Muscle layer of duodenum (tissue), 2 donors: ENCODE measurements around the gene NUP35.

Experiments used
- H3K27ac ChIP-seq: one replicate; pipeline ENCODE4 v1.7.0; 2013; ENCODE audit warnings: mild to moderate bottlenecking, low read length
- H3K27me3 ChIP-seq: one replicate; pipeline ENCODE4 v1.7.0; 2013; ENCODE audit warnings: low read depth, mild to moderate bottlenecking, control low read depth, low read length
- H3K36me3 ChIP-seq, 2 donors: one replicate each; pipeline ENCODE4 v1.7.0; 2013; ENCODE audit warnings: low read length in 2 of 2, control low read depth in 1 of 2, mild to moderate bottlenecking in 1 of 2; ENCODE audit not compliant: insufficient read depth in 2 of 2, control insufficient read depth in 1 of 2
- H3K4me1 ChIP-seq, 2 donors: one replicate each; pipeline ENCODE4 v1.7.0; 2013; ENCODE audit warnings: low read length in 2 of 2, mild to moderate bottlenecking in 2 of 2, control low read depth in 1 of 2, moderate library complexity in 1 of 2; ENCODE audit not compliant: insufficient read depth in 2 of 2, control insufficient read depth in 1 of 2
- H3K4me3 ChIP-seq, 2 donors: one replicate each; pipeline ENCODE4 v1.7.0; 2013; ENCODE audit warnings: low read length in 2 of 2, low read depth in 1 of 2, mild to moderate bottlenecking in 1 of 2
- H3K9me3 ChIP-seq, 2 donors: one replicate each; pipeline ENCODE4 v1.7.0; 2013; ENCODE audit warnings: low read length in 2 of 2, control low read depth in 1 of 2, mild to moderate bottlenecking in 1 of 2; ENCODE audit not compliant: control insufficient read depth in 1 of 2
- donor health status: healthy.

The NUP35 gene

DNA sequence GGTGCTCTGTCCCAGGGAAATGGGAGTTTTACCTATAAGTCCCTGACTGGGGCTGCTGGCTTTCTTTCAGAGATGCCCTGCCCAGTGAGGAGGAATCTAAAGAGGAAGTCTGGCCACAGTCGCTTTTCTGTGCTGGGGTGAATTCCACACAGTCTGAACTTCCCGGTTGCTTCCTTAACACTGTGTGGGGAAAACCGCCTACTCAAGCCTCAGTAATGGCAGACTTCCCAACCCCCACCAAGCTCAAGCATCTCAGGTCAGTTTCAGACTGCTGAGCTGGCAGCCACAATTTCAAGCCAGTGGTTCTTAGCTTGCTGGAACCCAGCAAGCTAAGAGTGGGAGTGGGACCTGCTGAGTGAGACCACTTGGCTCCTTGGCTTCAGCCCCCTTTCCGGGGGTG lies 54.9 kb downstream of the NUP35 start:
- Histone ChIP-seq H3K27me3 (no peaks in the 10 kb centered on the region), H3K4me1 (no peaks in the 10 kb centered on the region), H3K4me3 (no peak overlapping the region), H3K27ac (no peak overlapping the region), H3K9me3 (peaks cover 5 to 16% of the 10 kb centered on the region in 2 donors), H3K36me3 (peaks cover 7 to 40% of the 10 kb centered on the region in 2 donors)

- H3K36me3 ChIP-seq = peaks cover 7 to 48% of the 10 kb centered on the region in 2 donors
- no peaks in the 10 kb centered on the region for H3K4me1 ChIP-seq
- no peaks in the 10 kb centered on the region for H3K27me3 ChIP-seq
- peaks cover 5 to 11% of the 10 kb centered on the region in 2 donors for H3K9me3 ChIP-seq
- no peak overlapping the region for H3K27ac ChIP-seq
- H3K4me3 ChIP-seq = no peak overlapping the region
Observed at GRCh38 chr2:183185534-183185933, 61.3 kb downstream of the NUP35 start.

DNA sequence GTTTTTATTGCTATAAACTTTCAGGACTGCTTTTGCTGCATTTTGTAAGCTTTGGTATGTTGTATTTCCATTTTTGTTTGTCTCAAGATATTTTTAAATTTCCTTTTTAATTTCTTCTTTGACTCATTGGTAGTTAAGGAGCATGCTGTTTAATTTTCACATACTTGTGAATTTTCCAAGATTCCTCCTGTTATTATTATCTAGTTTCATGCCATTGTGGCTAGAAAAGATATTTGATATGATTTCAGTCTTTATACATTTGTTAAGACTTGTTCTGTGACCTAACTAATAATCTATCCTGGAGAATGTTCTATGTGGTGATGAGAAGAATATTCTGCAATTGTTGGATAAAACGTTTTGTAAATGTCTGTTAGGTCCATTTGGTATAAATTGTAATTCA lies 62.1 kb downstream of the NUP35 start:
- no peaks in the 10 kb centered on the region for H3K27me3 ChIP-seq
- H3K4me3 ChIP-seq = no peak overlapping the region
- peaks cover 11 to 47% of the 10 kb centered on the region in 2 donors for H3K36me3 ChIP-seq
- H3K9me3 ChIP-seq = peaks cover 5 to 11% of the 10 kb centered on the region in 2 donors
- H3K27ac ChIP-seq = no peak overlapping the region
- H3K4me1 ChIP-seq = no peaks in the 10 kb centered on the region

DNA sequence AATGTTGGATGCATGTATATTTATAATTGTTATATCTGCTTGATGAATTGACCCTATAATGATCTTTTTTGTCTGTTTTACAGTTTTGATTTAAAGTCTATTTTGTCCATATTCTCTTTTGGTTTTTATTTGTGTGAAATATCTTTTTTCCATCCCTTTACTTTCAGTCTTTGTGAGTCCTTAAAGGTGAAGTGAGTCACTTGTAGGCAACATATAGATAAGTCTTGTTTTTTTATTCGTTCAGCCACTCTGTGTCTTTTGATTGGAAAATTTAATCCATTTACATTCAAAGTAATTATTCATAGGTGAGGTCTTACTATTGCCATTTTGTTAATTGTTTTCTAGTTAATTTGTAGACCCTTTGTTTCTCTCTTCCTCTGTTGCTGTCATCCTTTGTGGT lies 62.5 kb downstream of the NUP35 start:
- Histone ChIP-seq H3K36me3 (peaks cover 14 to 45% of the 10 kb centered on the region in 2 donors), H3K27me3 (no peaks in the 10 kb centered on the region), H3K9me3 (peaks cover 5 to 11% of the 10 kb centered on the region in 2 donors), H3K4me1 (no peaks in the 10 kb centered on the region), H3K27ac (no peak overlapping the region), H3K4me3 (no peak overlapping the region)

DNA sequence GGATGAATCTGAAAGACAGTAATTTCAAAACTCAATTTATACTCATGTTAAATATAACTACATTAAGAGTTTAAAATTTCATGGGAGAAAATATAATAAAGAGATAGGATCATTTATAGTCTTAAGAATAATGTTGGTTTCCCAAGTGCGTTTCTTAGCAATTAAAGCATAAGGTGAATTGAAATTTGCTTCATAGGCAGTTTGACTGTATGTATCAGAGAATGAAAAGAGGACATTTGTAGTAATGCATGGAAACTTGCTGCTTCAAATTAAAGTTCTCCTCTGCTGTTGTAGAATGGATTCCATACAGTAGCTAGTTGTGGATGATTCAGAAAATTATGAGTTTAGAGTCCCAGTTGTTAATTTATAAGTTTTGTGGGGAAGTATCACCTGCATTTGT lies 68.1 kb downstream of the NUP35 start:
- Histone ChIP-seq H3K9me3 (no peaks in the 10 kb centered on the region), H3K4me1 (no peaks in the 10 kb centered on the region), H3K4me3 (no peak overlapping the region), H3K27ac (no peak overlapping the region), H3K36me3 (peaks cover 7% of the 10 kb centered on the region in 2 donors), H3K27me3 (no peaks in the 10 kb centered on the region)

DNA sequence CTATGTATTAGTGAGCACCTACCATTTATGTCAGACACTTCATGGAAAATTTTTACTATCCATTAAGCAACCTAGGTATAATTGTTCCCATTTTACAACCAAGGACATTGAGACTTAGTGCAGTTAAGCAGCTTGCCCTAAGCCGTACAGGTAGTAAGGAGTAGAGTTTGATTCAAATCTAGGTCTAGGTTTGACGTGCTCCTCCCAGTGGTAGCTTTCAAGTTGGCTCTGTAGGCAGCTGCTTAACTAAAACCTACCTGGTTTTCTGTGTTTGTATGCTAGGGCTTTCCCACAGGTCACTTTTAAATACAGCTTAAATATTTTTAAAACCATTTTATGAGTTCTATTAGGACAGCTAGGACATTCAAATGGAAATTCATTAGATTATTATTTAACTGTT lies 69.7 kb downstream of the NUP35 start:
- H3K36me3 ChIP-seq = peaks cover 7% of the 10 kb centered on the region in 2 donors
- H3K9me3 ChIP-seq = no peaks in the 10 kb centered on the region
- H3K4me3 ChIP-seq = no peak overlapping the region
- no peaks in the 10 kb centered on the region for H3K4me1 ChIP-seq
- H3K27ac ChIP-seq = no peak overlapping the region
- H3K27me3 ChIP-seq = no peaks in the 10 kb centered on the region

- Histone ChIP-seq H3K27me3 (no peaks in the 10 kb centered on the region), H3K9me3 (no peaks in the 10 kb centered on the region), H3K4me1 (no peaks in the 10 kb centered on the region), H3K27ac (no peak overlapping the region), H3K4me3 (no peak overlapping the region), H3K36me3 (peaks cover 7% of the 10 kb centered on the region in 2 donors)
Observed at GRCh38 chr2:183195397-183195796, 71.2 kb downstream of the NUP35 start.

- Histone ChIP-seq H3K27me3 (no peaks in the 10 kb centered on the region), H3K9me3 (no peaks in the 10 kb centered on the region), H3K27ac (no peak overlapping the region), H3K4me1 (no peaks in the 10 kb centered on the region), H3K36me3 (peaks cover 6% of the 10 kb centered on the region in 2 donors), H3K4me3 (no peak overlapping the region)
Observed at GRCh38 chr2:183195998-183196409, 71.8 kb downstream of the NUP35 start.

- Histone ChIP-seq H3K27ac (no peak overlapping the region), H3K36me3 (no peaks in the 10 kb centered on the region), H3K4me3 (no peak overlapping the region), H3K4me1 (no peaks in the 10 kb centered on the region), H3K27me3 (no peaks in the 10 kb centered on the region), H3K9me3 (no peaks in the 10 kb centered on the region)
Observed at GRCh38 chr2:183204397-183204796, 80.2 kb downstream of the NUP35 start.

DNA sequence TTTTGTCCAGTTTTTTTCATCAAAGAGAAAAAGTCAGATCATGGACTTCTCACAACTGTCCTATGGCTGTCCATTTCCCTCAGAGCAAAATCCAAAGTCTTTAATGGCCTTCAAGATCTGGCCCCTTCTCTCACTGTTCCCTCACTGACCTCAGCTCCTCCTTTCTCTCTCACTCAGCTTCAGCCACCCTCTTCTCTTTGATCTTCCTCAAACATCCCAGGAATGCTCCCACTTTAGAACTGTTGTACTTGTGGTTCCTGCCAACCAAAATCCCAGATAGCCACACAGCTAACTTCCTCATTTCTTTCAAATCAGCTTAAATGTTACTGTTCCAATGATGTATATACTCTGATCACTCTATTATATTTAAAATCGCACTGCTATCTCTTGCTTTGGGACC lies 82.9 kb downstream of the NUP35 start:
- no peaks in the 10 kb centered on the region for H3K9me3 ChIP-seq

DNA sequence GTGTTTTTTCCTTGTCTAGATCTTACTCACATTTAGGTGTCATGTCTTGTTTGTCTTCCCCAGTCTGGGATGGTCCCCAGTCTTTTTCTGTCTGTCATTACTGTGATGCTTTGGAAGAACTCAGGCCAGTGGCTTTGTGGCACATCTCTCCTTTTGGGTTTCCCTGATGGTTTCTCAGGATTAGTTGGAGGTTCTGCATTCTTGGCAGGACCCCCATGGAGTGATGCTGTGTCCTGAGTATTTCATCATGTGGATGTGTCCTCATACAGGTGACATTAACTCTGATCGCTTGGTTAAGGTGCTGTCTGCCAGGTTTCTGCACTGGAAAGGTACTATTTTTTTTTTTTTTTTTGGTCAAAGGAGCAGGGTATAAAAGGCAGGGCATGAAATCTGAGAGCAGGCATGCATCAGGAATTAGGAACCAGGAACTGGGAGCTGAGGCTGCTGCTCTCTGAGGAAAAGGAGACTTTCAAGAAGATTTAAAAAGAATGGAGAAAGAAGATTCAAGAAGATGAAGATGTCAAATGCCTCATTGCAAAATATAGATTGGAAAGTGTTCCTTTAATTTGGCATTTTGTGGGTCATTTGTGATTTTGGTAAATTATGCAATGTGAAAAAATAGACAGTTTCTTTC lies 85.3 kb downstream of the NUP35 start:
- Histone ChIP-seq H3K4me3 (no peak overlapping the region), H3K4me1 (no peaks in the 10 kb centered on the region)

More for the DNA sequence above, 82.9 kb downstream of the NUP35 start:
- Histone ChIP-seq H3K27me3 (no peaks in the 10 kb centered on the region), H3K4me1 (no peaks in the 10 kb centered on the region), H3K4me3 (no peak overlapping the region), H3K27ac (no peak overlapping the region), H3K36me3 (no peaks in the 10 kb centered on the region)

More for the DNA sequence above, 85.3 kb downstream of the NUP35 start:
- Histone ChIP-seq H3K36me3 (no peaks in the 10 kb centered on the region), H3K9me3 (no peaks in the 10 kb centered on the region), H3K27ac (no peak overlapping the region), H3K27me3 (no peaks in the 10 kb centered on the region)
